Stimulated activated effector memory CD8-positive, alpha-beta T cell treated with anti-CD3 and anti-CD28 coated beads, Interleukin-12 subunit alpha, Interleukin-12 subunit beta, amount 100 ng/mL, for 72 hours (primary cell): Measurements from ENCODE around the gene GTF2IRD1.
"Not testable (repeated sequence)": the region's sequence is repeated elsewhere in the genome, so short reads cannot be mapped to it uniquely, and the experiment has no call there.

Experiments used
- ATAC-seq: fragments of 150-1000 bp; cut with Tn5 transposase; 2 replicates; pipeline ENCODE4 v1.10.0; 2021
- DNase-seq, 2 donors: peaks; one replicate each; pipeline ENCODE4 v3.0.0; 2021 to 2022; ENCODE audit warnings: low spot score in 2 of 2
- H3K27ac Mint-ChIP-seq: one replicate; pipeline ENCODE4 v1.8.0; 2022; ENCODE audit warnings: mild to moderate bottlenecking, mixed read lengths
- H3K36me3 Mint-ChIP-seq: one replicate; pipeline ENCODE4 v1.8.0; 2022; ENCODE audit warnings: mild to moderate bottlenecking, mixed read lengths
- H3K4me1 Mint-ChIP-seq: one replicate; pipeline ENCODE4 v1.8.0; 2022; ENCODE audit warnings: mixed read lengths
- H3K4me3 Mint-ChIP-seq: one replicate; pipeline ENCODE4 v1.8.0; 2022; ENCODE audit warnings: mild to moderate bottlenecking, mixed read lengths
- H3K9me3 Mint-ChIP-seq: one replicate; pipeline ENCODE4 v1.8.0; 2022; ENCODE audit warnings: mixed read lengths

The GTF2IRD1 gene

DNA sequence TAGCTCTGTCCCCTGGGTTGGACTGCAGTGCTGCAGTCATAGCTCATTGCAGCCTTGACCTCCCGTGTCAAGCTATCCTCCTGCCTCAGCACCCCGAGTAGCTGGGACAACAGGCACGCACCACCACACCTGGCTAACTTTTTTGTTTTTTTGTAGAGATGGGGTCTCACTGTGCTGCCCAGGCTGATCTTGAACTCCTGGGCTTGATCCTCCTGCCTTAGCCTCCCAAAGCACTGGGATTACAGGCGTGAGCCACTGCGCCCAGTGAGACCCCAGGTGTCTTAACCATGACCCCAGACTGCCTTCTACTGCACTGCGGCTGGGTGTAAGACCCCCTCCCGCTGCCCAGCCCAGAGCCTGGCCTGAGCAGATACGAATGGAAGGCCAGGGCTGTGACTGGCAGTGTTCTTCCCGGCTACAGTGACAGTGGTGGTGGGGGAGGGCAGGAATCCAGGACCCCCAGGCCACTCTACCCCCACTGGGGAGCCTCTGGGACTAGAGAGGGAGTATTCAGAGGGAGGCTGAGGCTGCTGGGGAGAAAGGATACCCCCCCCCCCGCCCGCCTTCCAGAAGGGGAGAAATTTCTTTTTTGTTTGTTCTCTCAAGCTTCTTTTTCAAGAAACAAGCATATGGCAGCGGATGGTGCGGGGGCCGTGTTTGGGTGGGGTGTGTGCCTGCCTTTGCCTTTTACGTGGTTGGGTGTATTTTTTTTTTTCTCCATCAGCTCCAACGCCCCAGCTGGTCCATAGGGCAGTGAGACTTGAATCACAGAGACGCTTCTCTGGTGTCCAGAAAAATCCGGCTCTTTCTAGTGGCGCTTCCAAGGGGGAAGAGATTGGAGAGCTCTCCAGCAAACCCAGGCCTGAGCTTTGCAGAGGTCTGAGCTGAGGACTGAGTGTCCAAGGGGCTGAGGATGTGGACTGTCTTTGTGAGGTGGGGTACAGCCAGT, 36.6 kb downstream of the GTF2IRD1 start:
- Mint-ChIP-seq H3K4me1 (no peaks in the 10 kb centered on the region), H3K36me3 (no peaks in the 10 kb centered on the region), H3K9me3 (peaks cover 5% of the 10 kb centered on the region), H3K4me3 (no peak overlapping the region), H3K27ac (no peak overlapping the region)
- ATAC-seq (no peak), DNase-seq (no peak)

DNA sequence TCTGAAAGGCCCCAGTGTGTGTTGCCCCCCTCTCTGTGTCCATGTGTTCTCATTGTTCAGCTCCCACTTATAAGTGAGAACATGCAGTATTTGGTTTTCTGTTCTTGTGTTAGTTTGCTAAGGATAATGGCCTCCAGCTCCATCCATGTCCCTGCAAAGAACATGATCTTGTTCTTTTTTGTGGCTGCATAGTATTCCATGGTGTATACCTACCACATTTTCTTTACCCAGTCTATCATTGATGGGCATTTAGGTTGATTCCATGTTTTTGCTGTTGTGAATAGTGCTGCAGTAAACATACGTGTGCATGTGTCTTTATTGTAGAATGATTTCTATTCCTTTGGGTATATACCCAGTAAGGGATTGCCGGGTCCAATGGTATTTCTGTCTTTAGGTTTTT, 37.8 kb downstream of the GTF2IRD1 start:
- H3K4me3 Mint-ChIP-seq, ATAC-seq, H3K9me3 Mint-ChIP-seq, H3K27ac Mint-ChIP-seq, H3K36me3 Mint-ChIP-seq, DNase-seq, H3K4me1 Mint-ChIP-seq: not testable (repeated sequence)

DNA sequence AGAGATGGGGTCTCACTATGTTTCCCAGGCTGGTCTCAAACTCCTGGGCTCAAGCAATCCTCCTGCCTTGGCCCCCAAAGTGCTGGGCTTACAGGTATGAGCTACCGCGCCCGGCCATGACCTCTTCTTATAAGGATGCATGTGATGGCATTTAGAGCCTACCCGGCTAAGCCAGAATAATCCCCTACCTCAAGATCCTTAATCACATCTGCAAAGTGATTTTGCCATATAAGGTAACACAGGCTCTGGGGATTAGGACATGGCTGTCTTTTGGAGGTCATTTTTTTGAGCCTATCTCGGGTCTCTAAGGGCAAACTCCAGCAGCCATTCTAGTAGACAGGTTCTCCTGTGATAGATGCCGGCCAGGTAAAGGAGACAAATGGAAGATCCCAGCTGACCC, 39.6 kb downstream of the GTF2IRD1 start:
- H3K9me3 Mint-ChIP-seq = peaks cover 5% of the 10 kb centered on the region
- no peak overlapping the region for H3K27ac Mint-ChIP-seq
- peaks cover 6% of the 10 kb centered on the region for H3K4me1 Mint-ChIP-seq
- DNase-seq (no peak), ATAC-seq (no peak)
- H3K4me3 Mint-ChIP-seq = no peak overlapping the region
- H3K36me3 Mint-ChIP-seq = no peaks in the 10 kb centered on the region

DNA sequence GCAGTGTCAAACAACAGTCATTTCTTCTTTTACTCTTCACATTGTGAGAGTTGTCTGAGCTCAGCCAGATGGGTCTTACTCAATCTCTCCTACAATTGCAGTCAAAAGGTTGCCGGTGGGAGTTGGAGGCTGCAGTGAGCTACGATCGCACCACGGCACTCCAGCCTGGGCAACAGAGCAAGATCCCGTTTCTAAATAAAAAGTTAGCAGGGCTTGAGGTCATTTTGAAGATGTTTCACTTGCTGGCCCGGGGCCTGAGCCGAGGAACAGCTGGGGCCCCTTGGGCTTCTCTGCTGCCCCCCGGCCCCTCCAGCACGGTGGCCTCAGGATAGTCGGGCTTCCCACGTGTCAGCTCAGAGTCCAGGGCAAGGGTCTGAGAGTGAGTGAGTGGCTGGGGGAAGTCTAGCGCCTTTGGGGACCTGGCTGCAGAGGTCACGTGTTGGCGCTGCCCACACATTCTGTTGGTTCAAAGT, 40.4 kb downstream of the GTF2IRD1 start:
- ATAC-seq = no peak
- Mint-ChIP-seq H3K9me3 (peaks cover 5% of the 10 kb centered on the region), H3K27ac (no peak overlapping the region), H3K36me3 (no peaks in the 10 kb centered on the region), H3K4me3 (no peak overlapping the region), H3K4me1 (peaks cover 6% of the 10 kb centered on the region)
- no peak for DNase-seq

DNA sequence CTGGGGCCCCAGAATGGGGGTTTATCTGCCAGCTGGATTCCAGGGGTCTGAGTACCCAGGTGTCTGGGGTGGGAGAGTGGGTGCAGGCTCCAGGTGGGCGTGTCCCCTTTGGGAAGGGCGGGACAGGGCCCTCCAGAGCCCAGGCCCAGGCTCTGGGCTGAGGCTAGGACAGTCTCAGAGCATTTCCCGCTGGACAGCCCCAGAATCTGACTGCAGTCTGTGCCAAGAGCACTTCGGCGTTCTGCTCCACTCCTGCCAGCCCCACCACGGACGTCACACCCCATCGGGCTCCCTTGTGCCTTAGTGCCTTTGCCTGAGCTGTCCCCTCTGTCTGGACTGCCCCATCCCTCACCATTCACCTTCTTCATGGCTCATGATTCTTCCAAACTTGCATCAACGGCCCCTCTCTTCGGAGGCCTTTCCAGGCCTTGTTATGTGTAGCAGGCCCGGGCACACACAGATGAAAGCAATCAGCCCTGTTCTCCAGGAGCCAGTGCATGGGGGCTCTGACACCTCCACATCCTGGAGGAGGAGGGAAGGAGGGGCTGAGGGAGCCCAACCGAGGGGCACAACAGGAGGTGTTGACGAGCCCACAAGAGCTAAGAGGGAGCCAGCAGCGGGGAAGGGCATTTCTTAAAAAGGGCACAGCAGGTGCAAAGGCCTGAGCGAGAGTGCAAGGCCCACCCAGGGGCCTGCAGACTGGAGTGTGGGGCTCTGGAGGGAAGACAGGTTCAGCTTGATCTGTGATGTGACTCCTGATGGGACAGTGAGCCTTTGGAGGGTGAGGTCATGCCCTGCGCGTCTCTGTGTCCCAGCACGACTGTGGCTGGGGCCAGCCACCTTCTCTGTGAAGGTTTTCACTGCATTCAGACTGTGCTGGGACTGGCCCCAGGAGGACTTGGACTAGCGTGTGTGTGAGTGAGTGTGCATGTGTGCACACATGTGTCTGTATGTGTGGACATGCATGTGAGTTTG, 41.7 kb downstream of the GTF2IRD1 start:
- Mint-ChIP-seq H3K27ac (no peak overlapping the region), H3K4me1 (peaks cover 6% of the 10 kb centered on the region), H3K36me3 (no peaks in the 10 kb centered on the region), H3K9me3 (peaks cover 5% of the 10 kb centered on the region), H3K4me3 (no peak overlapping the region)
- no peak for ATAC-seq
- no peak for DNase-seq

DNA sequence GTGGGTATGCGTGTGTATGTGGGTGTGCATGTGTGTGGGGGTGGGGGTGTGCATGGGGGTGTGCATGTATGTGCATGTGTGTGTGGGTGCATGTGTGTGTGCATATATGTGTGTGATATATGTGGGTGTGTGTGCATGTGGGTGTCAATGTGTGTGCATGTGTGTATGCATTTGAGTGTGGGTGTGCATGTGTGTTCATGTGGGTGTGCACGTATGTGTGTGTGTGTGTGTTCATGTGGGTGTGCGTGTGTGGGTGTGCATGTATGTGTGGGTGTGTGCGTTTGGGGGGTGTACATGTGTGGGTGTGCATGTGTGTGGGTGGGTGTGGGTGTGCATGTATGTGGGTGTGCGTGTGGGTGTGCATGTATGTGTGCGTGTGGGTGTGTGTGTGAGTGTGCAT, 42.6 kb downstream of the GTF2IRD1 start:
- Mint-ChIP-seq H3K4me3 (no peak overlapping the region), H3K27ac (no peak overlapping the region), H3K36me3 (no peaks in the 10 kb centered on the region), H3K4me1 (peaks cover 6% of the 10 kb centered on the region), H3K9me3 (peaks cover 5% of the 10 kb centered on the region)
- DNase-seq (no peak), ATAC-seq (no peak)

DNA sequence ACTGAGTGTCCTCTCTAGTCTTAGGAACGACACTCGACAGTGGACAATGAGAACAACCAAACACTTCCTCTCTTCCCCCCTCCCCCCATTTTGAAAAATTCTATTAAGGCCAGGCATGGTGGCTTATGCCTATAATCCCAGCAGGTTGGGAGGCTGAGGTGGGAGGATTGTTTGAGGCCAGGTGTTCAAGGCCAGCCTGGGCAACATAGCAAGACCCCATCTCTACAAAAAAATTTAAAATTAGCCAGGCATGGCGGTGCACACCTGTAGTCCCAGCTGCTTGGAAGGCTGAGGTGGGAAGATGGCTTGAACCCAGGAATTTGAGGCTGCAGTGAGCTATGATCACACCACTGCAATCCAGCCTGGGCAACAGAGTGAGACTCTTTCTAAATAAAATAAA, 43.1 kb downstream of the GTF2IRD1 start:
- not testable (repeated sequence) for ATAC-seq, H3K4me1 Mint-ChIP-seq, H3K27ac Mint-ChIP-seq, H3K36me3 Mint-ChIP-seq, H3K9me3 Mint-ChIP-seq, DNase-seq, H3K4me3 Mint-ChIP-seq

DNA sequence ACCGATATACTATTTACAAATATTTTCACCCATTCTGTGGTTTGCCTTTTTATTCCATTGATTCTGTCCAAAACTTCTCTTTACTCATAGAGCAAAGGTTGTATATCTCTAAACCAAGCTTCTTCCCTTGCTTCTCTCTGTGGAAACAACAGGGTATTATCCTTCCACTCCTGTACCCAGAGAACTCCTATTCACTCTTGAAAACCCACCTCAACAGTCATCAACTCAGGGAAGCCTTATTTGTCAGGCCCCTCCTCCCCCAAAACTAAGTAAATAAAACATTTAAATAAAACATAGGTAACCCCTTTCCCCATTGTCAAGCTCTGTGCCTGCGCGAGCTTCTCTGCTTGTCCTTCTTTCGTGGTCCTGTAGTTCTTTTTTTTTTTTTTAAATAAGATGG, 44.6 kb downstream of the GTF2IRD1 start:
- DNase-seq (no peak), ATAC-seq (no peak)
- Mint-ChIP-seq H3K4me3 (no peak overlapping the region), H3K9me3 (no peaks in the 10 kb centered on the region), H3K36me3 (no peaks in the 10 kb centered on the region), H3K4me1 (peaks cover 6% of the 10 kb centered on the region), H3K27ac (no peak overlapping the region)

DNA sequence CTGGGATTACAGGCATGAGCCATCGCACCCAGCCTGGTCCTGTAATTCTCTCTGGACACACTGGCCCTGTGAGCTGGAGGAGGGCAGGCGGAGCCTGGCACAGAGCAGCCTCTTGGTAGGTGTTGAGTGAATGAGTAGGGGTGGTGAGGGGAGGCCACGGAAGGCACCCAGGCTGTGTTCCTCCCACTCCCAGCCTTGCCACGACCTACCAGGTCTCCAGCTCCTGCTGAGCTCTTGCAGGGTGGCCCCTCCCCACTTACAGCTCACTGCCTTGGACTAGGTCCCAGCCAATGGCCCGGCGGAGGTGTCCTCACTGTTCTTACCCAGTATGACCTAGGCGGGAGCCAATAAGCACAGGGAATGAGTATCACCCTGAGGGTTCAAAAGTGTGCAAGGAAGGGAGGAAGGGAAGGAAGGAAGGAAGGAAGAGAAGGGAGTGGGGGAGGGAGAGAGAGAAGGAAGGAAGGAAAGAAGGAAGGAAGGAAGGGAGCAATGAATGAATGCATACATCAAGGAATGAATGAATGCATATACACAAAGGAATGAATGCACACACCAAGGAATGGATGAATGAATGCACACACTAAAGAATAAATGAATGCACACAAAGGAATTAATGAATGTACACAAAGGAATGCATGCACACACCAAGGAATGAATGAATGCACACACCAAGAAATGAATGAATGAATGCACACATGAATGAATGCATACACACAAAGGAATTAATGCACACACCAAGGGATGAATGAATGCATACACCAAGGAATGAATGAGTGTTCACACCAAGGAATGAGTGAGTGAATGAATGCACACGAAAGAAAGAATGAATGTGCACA, 45.5 kb downstream of the GTF2IRD1 start:
- Mint-ChIP-seq H3K27ac (no peak overlapping the region), H3K4me3 (no peak overlapping the region), H3K36me3 (no peaks in the 10 kb centered on the region), H3K9me3 (no peaks in the 10 kb centered on the region), H3K4me1 (peaks cover 6% of the 10 kb centered on the region)
- DNase-seq (no peak), ATAC-seq (no peak)

DNA sequence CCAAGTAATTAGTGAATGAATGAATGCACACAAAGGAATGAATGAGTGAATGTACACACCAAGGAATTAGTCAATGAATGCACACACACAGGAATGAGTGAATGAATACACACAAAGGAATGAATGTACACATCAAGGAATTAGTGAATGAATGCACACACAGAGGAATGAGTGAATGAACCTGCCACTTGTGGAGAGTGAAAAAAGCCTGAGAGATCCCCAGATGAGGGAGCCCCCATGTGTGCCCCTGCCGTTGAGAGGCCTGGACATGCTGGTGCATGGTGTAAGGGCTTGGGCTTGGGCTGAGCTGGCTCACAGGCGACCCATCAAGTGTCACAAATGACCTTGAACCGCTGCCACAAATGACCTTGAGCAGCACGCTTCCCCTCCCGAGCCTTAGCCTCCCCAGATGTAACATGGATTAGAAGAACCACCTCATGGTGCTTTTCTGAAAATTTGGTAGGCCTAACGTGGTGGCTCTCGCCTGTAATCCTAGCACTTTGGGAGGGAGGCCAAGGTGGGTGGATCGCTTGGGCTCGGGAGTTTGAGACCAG, 46.2 kb downstream of the GTF2IRD1 start:
- DNase-seq (no peak), ATAC-seq (no peak)
- no peaks in the 10 kb centered on the region for H3K9me3 Mint-ChIP-seq
- H3K27ac Mint-ChIP-seq = no peak overlapping the region
- H3K36me3 Mint-ChIP-seq = no peaks in the 10 kb centered on the region
- no peak overlapping the region for H3K4me3 Mint-ChIP-seq
- peaks cover 6% of the 10 kb centered on the region for H3K4me1 Mint-ChIP-seq

DNA sequence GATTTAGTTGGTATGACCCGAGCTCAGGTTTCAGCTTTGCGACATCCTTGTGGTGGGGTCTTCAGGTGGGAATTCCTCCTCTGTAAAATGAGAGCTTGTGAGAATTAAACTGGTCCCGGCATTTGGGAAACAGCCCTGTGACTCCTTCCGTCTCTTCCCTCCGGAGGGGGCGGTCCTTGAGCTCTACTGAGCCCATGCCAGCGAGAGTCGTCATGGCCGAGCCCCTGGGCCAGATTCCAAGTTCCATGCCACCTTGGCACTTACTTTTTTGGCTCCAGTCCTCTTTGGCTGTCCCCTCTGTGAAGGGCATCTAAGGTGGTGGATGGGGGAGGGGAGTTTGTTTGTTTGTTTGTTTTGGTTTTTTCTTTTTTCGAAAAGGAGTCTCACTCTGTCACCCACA, 47.6 kb downstream of the GTF2IRD1 start:
- ATAC-seq = no peak

DNA sequence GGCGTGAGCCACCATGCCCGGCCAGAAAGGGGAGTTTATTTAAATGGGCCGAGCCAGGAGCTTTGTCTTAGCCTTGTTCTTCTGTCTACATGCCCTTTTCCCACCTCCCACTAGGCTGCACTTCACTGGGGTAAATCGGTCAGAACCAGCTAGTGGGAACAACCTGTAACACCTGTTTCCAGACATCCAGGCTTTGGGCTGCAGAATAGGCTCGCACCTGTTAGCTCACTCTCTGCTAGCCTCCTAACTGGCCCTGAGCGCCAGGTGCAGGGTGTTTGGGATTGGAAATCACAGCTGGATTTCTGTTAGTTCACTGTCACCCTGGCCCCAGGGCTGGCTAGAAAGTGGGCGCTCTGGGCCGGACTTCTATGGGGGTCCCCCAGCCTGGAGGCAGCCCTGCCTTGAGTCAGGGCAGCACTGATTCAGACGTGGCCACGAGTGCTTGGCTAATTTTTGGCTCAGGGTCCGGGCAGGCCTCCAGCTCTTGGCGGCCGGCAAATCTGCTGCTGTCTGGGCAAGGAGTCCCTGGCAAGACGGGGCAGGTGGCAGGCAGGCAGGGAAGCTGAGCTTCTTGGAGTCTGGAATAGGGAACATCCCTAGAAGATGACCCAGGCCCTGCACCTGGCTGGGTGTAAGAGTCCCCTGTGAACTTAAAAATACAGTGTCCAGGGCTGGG, 48.6 kb downstream of the GTF2IRD1 start:
- no peak for DNase-seq
- Mint-ChIP-seq H3K36me3 (no peaks in the 10 kb centered on the region), H3K4me1 (no peaks in the 10 kb centered on the region), H3K4me3 (no peak overlapping the region), H3K27ac (no peak overlapping the region), H3K9me3 (no peaks in the 10 kb centered on the region)
- no peak for ATAC-seq

More for the DNA sequence above, 47.6 kb downstream of the GTF2IRD1 start:
- Mint-ChIP-seq H3K9me3 (no peaks in the 10 kb centered on the region), H3K36me3 (no peaks in the 10 kb centered on the region), H3K4me3 (no peak overlapping the region), H3K4me1 (no peaks in the 10 kb centered on the region), H3K27ac (no peak overlapping the region)
- no peak for DNase-seq

DNA sequence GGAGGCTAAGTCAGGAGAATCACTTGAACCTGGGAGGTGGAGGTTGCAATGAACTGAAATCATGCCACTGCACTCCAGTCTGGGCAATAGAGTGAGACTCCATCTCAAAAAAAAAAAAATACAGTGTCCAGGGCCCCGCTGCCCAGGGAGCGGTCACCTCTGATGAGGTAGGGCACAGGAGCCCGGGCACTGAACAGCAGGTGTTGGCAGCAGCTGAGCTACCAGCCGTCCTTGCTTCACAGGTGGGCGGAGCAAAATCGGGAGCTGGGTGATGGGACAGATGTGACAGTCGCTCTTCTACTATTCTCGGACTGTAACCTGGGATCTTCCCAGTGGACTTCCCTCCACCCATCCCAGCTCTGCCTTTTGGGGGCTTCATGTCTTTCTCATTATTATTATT, 49.4 kb downstream of the GTF2IRD1 start:
- DNase-seq = no peak
- H3K9me3 Mint-ChIP-seq = no peaks in the 10 kb centered on the region
- H3K27ac Mint-ChIP-seq = no peak overlapping the region
- H3K4me3 Mint-ChIP-seq = no peak overlapping the region
- ATAC-seq = no peak
- H3K4me1 Mint-ChIP-seq = no peaks in the 10 kb centered on the region
- no peaks in the 10 kb centered on the region for H3K36me3 Mint-ChIP-seq

DNA sequence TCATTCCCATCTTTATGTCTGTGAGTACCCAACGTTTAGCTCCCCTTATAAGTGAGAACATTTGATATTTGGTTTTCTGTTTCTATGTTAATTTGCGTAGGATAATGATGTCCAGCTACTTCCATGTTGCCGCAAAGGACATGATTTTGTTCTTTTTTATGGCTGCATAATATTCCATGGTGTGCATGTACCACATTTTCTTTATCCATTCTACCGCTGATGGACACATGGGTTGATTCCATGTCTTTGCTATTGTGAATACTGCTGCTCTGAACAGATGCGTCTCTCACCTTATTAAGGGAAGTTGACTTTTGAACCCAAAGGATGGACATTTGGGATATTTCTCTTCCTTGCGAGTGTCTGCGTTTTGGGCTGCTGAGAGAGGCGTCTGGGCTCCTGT, 50.2 kb downstream of the GTF2IRD1 start:
- no peaks in the 10 kb centered on the region for H3K36me3 Mint-ChIP-seq
- H3K9me3 Mint-ChIP-seq = no peaks in the 10 kb centered on the region
- no peak for ATAC-seq
- DNase-seq = no peak
- H3K4me3 Mint-ChIP-seq = no peak overlapping the region
- H3K27ac Mint-ChIP-seq = no peak overlapping the region
- no peaks in the 10 kb centered on the region for H3K4me1 Mint-ChIP-seq
